ENCODE measurements around the gene RFTN2.
"Not testable (repeated sequence)": the region's sequence is repeated elsewhere in the genome, so short reads cannot be mapped to it uniquely, and the experiment has no call there.

The RFTN2 gene

DNA sequence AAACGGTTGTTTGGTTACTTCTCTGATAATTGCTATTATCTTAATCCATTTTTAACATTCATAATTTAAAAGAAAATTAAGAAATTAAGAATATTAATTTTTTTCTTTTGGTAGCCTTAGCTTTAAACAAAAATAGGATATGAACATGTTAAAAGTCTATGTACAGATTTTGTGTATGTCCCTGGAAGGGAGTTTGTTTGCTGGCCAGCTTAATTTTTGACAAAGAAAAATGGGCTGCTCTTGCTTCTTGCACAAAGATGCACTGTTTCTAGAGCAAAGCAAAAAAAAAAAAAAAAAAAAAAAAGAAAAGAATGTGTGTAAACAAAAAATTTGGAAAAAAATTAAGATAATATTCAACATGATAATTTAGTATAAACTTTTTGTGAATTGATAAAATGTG lies 1.3 kb downstream of the RFTN2 start:
- no peak for DNase-seq

DNA sequence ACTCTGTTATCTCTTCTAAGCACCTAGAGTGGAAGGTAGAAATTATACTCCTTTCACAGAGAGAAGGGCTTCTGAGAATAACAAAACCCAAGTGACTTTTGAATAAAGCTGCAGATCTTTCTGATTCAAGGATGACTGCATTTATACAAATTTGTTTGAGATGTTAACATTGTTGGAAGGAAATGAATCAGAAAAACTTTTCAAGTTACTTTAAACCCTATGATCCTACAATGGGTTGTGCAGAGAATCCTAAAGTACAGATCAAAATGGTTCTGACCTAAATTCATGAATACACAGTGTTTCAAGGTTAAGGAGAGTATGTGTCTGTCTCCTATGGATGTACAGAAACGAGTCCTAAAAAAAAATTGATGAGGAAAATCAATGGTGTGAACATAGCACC lies 1.8 kb downstream of the RFTN2 start:
- DNase-seq: no peak

DNA sequence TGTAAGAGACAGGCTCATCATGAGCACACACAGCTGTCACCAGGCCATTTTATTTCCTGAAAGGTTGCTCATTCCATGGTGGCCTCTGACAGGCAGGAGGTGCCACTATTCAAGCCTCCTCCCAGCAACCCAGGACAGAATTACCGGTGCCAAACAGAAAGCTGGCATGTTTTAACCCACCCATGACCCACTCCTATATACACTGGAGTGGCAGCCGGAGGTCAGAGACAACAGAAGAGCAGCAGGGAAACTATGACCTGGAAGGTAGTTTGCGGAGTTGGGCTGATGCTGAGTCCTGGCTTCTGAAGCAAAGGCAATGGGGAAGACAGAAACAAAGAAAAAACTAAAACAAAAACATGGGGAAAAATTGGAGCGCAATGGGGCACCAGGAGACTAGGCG lies 2.3 kb downstream of the RFTN2 start:
- DNase-seq: no peak

DNA sequence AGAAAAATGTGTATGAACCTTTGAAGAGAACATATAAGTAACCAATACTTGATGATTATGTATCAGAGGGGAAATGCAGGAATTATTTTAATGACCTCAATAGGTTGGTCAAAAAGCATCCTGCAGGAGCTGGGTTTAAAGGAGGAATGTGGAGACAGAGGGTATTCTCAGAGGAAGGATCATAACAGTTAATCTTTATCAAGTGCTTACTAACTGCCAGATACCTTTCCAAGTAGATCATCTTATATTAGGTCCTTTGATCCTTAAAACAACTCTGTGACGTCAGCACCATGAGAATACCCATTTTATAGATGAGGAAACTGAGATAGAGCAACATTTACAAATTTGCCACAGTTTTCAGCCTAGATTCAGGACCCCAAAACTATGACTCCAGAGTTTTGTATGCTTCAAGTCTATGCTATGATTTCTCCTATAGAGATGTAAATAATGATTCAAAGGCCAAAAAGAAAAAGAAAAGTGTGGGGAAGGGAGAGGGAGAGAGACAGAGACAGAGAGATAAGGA lies 3.0 kb downstream of the RFTN2 start:
- DNase-seq: no peak

DNA sequence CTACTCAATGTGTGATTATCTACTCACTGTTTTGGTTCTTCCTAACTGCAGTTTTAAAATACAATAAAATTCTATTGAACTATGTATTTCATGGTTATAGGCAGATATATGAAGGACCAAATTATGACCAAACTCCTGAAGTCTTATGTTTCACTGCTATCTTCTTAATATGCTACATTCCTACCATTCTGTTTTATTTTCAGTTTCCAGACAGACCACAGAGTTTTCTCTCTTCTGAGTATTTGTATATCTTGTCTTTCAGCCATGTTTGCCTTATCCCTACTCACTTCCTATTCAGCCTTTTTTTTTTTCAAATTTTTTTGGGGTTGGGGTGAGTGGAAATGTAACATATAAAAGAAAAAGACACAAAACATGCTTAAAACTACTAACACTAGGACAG lies 6.3 kb downstream of the RFTN2 start:
- no peak for DNase-seq

DNA sequence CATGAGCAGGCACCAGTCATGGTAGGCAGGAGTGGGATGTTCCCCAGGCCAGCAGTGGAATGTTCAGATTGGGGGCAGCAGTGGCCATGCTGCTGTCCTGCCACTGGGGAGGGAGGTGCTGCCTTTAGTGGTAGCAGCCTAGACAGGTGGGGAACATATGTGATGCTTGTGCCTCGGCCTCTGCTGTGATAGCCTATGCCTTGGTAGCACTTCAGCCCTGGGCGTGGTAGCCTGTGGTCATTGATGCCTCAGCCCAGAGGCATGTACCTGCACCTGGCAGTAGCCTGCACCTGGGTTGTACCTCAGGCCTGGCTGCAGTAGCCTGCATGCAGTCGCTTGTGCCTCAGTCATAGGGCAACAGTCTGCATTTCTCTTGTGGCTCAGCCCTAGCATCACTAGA lies 7.1 kb downstream of the RFTN2 start:
- no peak for DNase-seq

DNA sequence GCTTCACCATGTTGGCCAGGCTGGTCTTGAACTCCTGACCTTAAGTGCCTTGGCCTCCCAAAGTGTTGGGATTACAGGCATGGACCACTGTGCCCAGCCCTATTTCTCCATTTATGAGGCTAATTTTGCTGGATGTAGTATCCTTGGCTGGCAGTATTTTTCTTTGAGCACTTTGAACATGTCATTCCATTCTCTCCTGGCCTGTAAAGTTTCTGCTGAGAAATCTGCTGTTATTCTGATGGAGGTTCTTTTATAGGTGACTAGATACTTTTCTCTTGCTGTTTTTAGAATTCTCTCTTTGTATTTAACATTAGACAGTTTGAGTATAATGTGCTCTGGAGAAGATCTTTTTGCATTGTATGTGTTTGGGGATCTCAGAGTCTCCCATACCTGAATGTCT lies 9.1 kb downstream of the RFTN2 start:
- DNase-seq: no peak

DNA sequence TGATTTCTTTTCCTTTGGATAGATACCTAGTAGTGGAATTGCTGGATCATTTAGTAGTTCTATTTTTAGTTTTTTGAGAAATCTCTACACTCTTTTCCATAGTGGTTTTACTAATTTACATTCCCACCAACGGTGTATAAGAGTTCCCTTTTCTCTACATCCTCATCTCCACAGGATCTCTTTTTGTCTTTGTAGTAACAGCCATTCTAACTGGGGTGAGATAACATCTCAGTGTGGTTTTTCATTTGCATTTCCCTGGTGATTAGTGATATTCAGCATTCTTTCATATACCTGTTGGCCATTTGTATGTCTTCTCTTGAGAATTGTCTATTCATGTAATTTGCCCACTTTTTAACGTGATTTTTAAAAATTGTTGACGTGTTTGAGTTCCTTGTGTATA lies 13.8 kb downstream of the RFTN2 start:
- DNase-seq: no peak

DNA sequence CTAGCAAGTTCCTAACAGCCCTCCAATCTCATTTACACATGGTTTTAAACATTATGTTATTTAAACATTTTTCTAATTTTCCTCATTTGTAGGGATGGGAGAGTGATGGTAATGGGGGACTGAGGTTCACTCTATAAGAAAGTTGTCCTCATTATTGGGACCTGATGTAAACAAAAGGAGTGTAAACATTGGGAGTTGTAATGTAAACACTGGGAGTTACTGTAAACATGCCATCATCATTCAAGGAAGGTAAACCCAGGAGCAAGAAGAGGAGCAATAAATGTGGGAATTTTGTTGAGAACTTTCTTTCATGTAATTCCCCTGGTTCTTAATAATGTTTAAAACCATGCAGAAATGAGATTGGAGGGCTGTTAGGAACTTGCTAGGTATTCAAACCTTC lies 17.8 kb downstream of the RFTN2 start:
- no peak for DNase-seq

DNA sequence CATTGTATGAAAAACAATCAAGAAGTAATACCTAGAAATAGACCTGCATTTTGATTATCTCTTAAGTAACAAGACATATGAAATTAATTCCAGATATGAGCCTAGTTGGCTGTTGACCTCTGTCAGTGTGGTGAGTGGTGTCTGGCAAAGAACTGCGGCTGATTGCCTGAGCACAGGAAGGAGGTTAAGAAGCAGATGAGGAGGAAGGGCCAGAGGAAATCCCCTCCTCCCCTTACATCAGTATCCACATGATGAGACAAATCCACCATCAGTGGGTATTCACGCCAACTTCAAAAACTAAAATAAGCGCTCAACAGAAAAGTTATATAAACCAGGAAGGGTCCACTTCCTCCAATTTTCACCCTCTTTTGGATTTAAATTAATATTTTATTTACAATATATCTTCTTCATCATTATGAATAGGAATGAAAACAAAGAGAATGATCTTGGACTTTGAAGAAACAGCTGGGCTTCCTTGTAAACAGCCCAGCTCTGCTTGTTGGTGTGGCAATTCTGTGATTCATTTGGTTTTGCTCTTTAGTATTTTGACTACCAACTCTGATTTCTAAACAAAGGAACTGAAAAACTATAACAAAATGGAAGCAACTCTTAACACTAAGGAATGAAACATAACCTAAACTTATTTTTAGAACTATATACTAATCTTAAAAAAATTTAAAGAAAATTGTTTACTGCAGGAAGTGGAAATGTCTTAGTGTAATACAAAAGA lies 27.3 kb downstream of the RFTN2 start:
- no peak for DNase-seq

DNA sequence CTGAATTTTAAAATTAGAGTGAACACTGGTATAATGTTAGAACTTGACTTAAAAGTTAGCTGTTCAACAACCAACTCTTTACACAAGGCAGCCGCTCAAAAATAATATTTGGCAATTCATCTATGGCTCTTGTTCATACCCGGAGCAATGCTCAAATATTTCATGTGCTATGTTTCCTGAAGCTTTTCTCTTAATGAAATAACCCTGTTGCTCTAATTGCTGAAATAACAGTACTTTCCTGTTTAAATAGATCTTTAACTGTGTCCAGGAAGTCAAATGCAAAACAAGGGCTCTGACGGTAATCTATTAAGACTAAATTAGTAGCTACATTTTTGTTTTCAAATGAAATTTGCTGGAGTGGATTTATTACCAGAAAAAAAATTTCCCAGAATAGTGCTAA lies 33.7 kb downstream of the RFTN2 start:
- no peak for DNase-seq

DNA sequence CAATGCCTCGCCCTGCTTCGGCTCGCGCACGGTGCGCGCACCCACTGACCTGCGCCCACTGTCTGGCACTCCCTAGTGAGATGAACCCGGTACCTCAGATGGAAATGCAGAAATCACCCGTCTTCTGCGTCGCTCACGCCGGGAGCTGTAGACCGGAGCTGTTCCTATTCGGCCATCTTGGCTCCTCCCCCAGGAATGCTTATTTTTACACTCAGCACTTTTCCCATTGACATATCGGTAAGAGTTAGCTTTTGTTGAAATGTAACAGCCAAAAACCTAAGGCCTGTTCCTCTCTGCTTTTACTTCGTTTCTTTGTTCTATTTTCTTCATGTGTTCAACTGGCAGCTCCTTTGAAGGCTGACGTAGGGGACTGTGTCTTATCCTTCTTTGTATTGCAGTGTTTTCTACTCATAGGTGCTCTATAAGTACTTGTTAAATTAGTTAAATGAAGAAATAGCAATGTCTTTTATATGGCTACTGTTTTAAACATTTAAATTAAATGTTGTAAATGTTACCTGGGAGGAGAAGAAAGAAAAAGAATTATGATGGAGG lies 34.7 kb downstream of the RFTN2 start:
- DNase-seq: not testable (repeated sequence)

DNA sequence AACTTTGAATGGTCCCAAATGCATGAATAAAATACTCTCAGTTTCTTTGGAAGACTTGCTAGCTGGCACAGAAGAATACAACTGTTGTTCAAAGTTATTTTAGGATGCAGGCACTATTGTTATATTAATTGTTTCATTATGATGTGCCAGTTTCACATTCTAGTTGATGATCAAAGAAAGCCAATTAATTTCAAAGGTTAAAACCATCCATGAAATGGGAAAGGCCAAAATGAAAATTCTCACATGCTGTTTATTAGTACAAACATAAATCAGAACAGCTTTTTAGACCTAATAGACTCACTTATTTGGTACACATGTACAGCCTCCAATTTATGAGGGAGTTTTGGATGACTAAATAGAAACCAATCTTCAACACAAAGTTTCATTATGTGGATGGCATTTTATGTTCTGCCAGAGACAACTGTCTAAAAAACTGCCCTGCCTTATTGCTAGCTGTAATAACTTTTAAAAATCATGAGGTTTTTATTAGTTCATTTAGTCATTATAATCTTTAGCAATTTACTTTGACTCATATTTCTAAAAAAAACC lies 42.2 kb downstream of the RFTN2 start:
- DNase-seq: no peak

DNA sequence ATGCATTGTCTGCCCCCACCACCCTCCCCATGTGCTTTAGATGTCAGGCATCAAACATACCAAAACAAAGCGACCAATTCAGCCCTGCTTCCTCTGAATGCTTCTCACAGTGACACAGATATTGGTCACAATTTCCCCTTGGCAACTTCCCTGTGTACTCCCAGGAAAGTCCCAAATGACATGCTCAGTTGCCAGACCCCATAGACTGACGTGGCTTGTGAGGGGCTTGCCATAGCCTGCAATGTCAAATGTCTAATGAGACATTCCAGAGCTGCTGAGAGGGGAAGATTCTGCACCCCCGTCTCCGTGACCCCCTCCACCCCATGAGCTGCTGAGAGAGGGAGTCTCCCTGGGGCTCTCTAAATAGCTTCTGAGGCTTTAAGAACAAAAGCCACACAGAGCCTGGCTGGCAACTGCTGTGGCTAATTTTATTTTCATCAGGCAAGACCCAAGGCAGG lies 47.3 kb downstream of the RFTN2 start:
- DNase-seq: no peak

DNA sequence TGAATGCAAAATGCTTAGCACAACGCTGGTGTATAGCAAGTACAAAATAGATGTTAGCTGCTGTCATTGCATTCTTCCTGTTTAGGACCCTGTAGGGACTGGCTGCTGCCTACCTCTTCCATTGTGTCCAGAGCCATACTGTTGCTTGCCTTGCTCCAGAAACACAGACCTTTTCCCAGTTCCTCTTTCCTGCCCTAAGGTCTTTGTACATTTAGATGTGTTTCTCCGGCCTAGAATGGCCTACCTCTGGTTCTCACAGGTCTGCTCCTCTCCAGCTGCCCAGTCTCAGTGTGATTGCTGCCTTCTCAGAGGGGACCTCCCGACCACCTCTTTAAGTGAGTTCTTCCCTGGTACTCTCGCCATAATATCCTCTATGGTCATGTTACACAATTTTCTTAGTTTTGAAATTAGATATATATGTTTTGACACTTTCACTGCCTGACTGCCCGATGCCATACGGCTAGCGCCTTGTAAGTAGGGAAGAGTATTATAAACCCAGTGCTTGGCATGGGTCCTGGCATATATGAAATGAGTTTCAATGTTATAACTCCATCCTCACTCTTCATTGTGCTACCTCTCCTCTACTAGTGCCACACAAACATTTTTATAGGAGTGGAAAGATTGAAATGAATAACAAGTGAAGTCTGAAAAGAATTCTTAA lies 48.3 kb downstream of the RFTN2 start:
- DNase-seq: no peak

DNA sequence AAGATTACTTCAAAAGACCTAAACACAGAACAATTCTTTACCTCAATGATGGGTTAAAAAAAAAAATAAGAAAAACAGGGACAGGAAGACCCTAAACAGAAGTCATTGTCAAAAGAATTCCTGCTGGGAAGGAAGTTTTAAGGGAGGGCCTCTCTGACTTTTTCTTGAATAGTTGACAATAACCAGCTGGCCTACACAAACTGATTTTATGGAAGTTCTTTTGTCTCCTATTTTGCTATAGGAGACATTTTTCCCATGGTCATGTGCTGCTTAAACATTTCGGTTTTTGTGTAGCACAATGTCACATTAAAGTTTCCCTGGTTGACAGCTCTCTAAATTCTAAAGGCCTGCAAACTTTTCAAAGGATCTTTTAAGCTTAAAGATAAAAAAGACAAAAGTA lies 55.3 kb downstream of the RFTN2 start:
- DNase-seq: no peak

DNA sequence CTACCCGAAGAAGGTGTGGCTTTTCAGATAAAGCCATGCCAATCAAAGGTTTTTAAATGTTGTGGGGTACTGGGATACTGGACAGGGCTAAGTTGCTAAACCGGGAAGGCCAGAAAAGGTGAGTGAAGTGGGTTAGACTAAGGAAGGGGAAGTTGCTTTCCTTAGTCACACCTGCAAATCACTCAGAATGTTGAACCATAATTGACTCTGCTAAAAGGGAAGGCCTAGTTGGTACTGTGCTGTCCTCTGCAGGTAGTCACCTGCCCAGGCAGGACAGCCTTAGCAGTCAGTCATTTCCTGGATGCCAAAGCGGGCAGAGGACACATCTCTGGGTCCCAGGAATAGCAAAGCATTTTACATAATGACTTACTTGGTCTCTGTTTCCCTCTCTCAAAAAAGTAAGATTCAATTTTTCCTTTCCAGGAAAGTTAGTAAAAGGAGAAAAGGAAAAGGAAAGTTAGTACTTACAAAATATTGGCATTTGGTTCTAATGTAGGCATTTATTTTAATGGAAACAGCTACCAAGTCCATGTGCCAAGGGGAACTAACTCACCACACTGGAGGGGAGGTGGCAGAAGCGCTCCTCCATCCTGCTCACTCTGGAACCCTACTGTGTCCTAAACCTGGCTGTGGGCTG lies 60.3 kb downstream of the RFTN2 start:
- no peak for DNase-seq

DNA sequence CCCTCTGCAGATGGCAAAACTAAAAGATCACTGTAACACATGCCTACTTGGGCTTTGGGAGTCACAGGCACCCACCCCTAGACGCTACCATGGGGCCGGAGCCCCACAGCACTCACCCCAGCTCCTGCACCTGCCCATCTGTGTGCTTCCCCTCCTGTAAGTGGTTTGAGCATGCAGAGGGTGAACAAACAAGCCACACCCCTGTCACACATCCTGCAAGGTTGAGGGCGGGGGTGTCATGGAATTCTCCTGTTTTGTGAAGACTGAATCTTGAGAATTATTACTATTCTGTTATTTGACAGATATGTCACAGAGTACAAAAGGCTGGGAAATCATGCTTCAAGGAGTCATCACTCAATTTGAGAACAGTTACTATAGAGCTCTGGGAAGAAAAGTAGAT lies 60.9 kb downstream of the RFTN2 start:
- DNase-seq: no peak

DNA sequence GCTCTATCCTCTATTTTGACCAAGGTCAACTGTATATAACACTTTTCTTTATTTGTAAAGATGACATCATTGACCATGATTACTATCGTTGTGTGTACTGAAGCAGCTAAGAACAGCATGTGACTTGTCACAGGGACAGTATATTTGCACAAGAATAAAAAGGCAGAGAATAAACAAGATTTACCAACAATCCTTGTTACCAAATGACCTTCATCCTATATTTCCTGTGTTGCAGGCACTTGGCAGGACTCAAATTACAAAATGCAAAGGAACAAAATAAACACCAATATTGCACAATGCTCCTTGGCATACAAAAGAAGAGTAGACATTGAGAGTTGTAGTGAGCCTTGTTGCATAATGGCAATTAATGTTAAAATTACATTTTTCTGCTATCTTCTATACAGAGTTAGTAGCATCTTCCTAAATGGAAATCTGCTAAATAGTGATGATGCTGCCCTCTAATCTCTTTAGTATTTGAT lies 61.8 kb downstream of the RFTN2 start:
- no peak for DNase-seq

DNA sequence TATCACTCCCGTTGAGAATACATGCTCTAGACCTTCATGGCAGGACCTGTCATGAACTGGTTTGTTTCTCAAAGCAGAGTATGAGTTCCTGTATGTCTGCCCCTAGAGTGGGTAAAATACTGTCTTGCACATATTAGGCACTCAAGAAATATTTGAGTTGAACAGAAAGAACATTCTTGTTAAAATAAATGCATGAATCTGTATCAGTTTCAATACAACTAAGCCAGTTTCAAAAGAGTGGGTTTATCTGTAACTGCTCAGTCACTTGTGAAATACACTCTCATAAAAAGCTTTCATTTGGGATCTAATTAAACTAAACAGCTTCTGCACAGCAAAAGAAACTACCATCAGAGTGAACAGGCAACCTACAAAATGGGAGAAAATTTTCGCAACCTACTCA lies 69.2 kb downstream of the RFTN2 start:
- DNase-seq: no peak

DNA sequence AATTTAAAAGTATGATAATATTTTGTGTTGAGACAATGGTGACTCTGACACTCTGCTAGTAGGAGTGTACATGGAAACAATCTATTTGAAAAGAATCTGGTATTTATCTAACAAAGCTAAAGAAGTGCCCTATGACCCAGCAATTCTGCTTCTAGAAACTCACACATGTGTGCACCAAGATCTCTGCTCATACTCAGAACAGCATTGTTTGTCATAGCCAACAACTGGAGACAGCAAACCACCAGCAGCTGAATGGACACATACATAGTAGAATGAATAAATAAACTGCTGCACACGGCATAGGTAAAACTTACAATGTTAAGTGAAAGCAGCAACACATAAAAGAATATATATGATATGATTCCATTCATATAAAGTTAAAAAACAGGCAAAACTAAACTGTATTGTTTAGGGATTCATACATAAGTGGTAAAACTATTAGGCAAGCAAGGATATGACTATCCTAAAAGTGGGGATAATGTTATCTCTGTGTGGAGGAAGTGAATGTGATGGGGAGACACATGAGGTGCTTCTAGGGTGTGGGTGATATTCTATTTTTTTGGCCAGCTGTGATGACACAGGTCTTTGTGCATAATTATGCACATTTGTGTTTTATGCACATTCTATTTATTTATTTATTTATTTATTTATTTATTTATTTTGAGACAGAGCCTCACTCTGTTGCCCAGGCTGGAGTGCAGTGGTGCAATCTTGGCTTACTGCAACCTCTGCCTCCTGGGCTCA lies 71.1 kb downstream of the RFTN2 start:
- DNase-seq: no peak

DNA sequence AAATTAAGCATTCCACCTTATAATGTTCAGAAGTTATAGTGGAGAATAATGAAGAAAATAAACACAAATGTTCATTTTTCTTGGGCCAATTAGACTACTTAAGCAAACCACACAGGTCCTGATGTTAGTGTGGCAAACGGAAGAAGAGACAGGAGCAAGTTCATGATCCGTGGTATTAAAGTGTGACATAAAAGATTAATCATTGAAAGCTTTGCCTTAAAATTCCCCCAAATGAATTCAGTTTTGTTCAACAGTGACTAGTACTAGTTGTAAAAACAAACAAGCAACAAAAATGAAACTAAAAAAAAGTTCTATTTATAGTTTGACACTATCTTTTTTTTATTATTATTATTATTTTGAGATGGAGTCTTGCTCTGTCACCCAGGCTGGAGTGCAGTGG lies 73.7 kb downstream of the RFTN2 start:
- no peak for DNase-seq

DNA sequence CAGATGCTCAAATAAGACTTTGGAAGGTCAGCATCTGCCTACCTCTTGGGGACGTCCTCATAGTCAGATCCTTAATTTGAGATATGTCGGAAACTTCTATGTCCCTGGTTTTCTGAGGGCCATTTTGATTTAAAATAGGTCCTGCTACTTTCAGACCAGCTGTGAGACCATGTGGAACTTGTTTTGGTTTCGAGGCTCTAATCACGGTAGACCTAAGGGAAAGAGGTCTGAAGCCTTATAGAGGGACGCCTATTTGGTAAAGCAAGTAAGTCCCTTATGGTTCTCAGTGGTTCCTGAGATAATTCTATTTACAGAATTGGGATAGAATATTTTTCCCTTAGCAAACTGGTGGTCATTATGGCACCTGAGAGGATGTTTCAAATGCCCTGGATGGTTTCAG lies 75.1 kb downstream of the RFTN2 start:
- DNase-seq: no peak

All from CD4-positive, alpha-beta T cell treated with Interleukin-15 for 1 hour (primary cell).